Measurements from ENCODE around the gene TREML1.

DNA sequence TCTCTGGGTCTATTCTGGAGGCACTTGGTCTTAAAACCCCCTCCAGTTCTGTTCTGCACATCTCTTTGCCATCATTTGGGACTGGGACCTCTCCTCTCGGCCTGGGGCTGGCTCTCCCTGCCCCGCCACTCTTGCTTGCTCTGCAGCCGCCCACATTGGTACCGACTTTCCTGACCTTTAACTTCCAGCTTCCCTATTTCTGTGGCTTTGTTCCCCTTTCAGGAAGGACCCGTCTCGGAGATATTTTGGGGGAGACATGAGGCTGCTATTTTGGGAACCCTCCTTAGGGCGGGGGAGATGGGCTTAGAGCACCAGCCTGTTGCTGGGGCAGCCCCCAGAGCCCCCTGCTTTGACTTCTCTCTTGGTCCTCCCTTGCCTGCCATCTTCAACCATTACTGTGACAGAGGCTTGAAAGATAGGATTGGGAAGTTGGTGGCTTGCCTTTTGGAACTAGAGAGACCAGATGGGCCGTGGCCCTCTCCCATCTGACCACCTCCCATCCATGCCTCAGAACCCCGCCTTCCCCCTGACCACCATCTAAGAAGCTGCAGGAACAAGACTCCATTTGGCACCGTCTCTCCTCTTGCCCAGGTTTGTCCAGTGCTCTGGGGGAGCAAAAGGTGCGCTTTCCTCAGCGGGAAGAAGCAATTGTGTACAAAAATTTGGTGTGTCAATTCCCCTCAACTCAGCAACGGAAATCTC, 7.9 kb upstream of the TREML1 start:
- TF ChIP-seq POLR2A (IDR thresholded peaks at IDR 0.05; ENCODE audit: low read depth, low read length) (no peak), POLR2AphosphoS5 (IDR thresholded peaks at IDR 0.05; ENCODE audit: low read depth, low read length) (no peak)

All from GM12892 (cell line).